Cardiac muscle cell (in vitro differentiated cells and primary cell): ENCODE results near the gene GPAT3. TPM values are rescaled to one million over a fixed set of nuclear protein-coding genes. Genes with fewer than 3 reads are reported as not detected.
A peak's percentile ranks its signal among the peaks of the same experiment; 100 is the strongest.
"Not testable (repeated sequence)": the region's sequence is repeated elsewhere in the genome, so short reads cannot be mapped to it uniquely, and the experiment has no call there.

ENCODE experiments used
- DNase-seq, 2 donors: peaks; one replicate each; pipeline versions ENCODE4 v3.0.0 to v3.0.0-alpha.2; 2010 to 2017; ENCODE audit warnings: low read depth in 1 of 2, low spot score in 1 of 2
- H3K27ac ChIP-seq: fragments of 200-600 bp; sonication (generic); 2 replicates; pipeline ENCODE4 v1.5.1; 2016
- H3K27me3 ChIP-seq: fragments of 200-600 bp; sonication (generic); 2 replicates; pipeline ENCODE4 v1.6.0; 2016; ENCODE audit warnings: control low read depth
- H3K36me3 ChIP-seq: fragments of 200-600 bp; sonication (generic); 2 replicates; pipeline ENCODE4 v1.5.1; 2016; ENCODE audit warnings: control low read depth
- H3K4me1 ChIP-seq: fragments of 200-600 bp; sonication (generic); 2 replicates; pipeline ENCODE4 v1.8.1; 2017; ENCODE audit warnings: low read depth, mild to moderate bottlenecking, mixed run types
- H3K4me3 ChIP-seq: fragments of 200-600 bp; sonication (generic); 2 replicates; pipeline ENCODE4 v1.5.1; 2016; ENCODE audit warnings: mild to moderate bottlenecking
- H3K9me3 ChIP-seq: fragments of 200-600 bp; sonication (generic); 2 replicates; pipeline ENCODE4 v1.5.1; 2017; ENCODE audit warnings: low read depth, mild to moderate bottlenecking, control low read depth
- polyA plus RNA-seq: library from polyadenylated mRNA; unstranded; fragments of >200 nt; fragmentation: Nextera tagmentation; extraction: Ambion mirVana; gene quantifications from 2 replicates; pipeline ENCODE4 v1.2.1, GENCODE V29; 2016
- total RNA-seq: library from RNA; depleted of rRNA; stranded (reverse); fragments of >200 nt; gene quantifications from 2 replicates; pipeline ENCODE4 v1.2.3, GENCODE V29; 2016
- TF ChIP-seq, protein P1 (sequence below): IDR thresholded peaks from 2 replicates; pipeline ENCODE4 v1.5.1; 2012; ENCODE audit warnings: low read depth, mild to moderate bottlenecking, low read length

The GPAT3 gene
- total and polyA plus RNA-seq, 2 experiments from 2014 or later = 2.3 to 5.1 TPM

DNA sequence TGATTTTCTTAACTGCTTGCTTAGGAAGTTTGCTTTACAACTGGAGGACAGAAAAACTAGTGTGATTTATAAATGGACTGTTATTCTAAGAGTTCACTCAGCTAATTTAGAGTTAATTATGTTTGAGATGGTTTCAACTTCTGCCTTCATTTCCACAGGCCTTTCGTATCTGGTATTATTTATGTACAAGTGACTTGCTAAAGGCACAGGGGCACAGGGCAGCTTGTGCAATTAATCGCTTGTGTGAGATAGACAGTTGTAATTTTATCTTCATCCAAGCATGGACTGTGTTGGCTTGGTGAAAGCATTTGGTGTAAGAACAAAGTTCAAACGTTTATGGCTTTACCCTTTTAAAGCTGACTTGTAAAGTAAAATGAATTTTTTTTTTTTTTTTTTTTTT, 38.3 kb downstream of the GPAT3 start:
- no peaks in the 10 kb centered on the region for H3K36me3 ChIP-seq
- no peak for DNase-seq
- no peak overlapping the region for H3K27ac ChIP-seq
- no peaks in the 10 kb centered on the region for H3K4me1 ChIP-seq
- H3K4me3 ChIP-seq = no peak overlapping the region
- no peaks in the 10 kb centered on the region for H3K9me3 ChIP-seq
- TF ChIP-seq, protein P1, sequence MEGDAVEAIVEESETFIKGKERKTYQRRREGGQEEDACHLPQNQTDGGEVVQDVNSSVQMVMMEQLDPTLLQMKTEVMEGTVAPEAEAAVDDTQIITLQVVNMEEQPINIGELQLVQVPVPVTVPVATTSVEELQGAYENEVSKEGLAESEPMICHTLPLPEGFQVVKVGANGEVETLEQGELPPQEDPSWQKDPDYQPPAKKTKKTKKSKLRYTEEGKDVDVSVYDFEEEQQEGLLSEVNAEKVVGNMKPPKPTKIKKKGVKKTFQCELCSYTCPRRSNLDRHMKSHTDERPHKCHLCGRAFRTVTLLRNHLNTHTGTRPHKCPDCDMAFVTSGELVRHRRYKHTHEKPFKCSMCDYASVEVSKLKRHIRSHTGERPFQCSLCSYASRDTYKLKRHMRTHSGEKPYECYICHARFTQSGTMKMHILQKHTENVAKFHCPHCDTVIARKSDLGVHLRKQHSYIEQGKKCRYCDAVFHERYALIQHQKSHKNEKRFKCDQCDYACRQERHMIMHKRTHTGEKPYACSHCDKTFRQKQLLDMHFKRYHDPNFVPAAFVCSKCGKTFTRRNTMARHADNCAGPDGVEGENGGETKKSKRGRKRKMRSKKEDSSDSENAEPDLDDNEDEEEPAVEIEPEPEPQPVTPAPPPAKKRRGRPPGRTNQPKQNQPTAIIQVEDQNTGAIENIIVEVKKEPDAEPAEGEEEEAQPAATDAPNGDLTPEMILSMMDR = no peak
- no peaks in the 10 kb centered on the region for H3K27me3 ChIP-seq

GRCh38 chr4:83576237-83576636, 40.3 kb downstream of the GPAT3 start:
- H3K4me3 ChIP-seq, H3K9me3 ChIP-seq, H3K27ac ChIP-seq, H3K27me3 ChIP-seq, H3K4me1 ChIP-seq, H3K36me3 ChIP-seq, DNase-seq: not testable (repeated sequence)

- Histone ChIP-seq H3K36me3 (no peaks in the 10 kb centered on the region), H3K27ac (no peak overlapping the region), H3K4me3 (no peak overlapping the region), H3K9me3 (no peaks in the 10 kb centered on the region), H3K27me3 (no peaks in the 10 kb centered on the region), H3K4me1 (no peaks in the 10 kb centered on the region)
- TF ChIP-seq, protein P1 = no peak
- DNase-seq = no peak
Measured at GRCh38 chr4:83581411-83582288, 45.7 kb downstream of the GPAT3 start.

GRCh38 chr4:83582289-83582785, 46.4 kb downstream of the GPAT3 start:
- Histone ChIP-seq H3K27ac (no peak overlapping the region), H3K27me3 (no peaks in the 10 kb centered on the region), H3K4me3 (no peak overlapping the region), H3K9me3 (no peaks in the 10 kb centered on the region), H3K4me1 (no peaks in the 10 kb centered on the region), H3K36me3 (no peaks in the 10 kb centered on the region)
- peak in 1 of 2 donors; percentile 67 for DNase-seq
- TF ChIP-seq, protein P1 = no peak

DNA sequence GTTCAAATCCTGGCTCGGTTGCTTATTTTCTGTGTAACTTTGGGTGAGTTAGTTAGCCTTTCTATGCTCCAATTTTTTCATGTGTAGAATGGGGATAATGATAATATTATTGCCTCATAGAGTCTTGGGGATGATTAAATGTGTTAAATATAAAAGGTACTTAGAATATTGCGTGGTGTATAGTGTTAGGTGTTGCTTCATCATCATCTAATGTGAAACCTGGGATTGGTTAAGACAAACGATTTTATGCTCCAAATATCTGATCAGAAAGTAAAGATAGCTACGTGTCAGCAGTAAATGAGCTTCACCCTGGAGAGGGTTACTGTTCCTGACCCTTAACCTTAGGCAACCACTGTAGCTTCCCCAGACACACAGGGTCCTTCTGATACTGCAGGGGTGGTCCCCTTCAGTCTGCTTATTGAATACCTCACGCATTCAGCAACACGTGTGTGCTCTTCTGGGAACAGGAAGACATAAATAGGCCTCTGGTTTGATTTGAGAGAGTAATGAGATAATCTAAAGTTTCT, 50.1 kb downstream of the GPAT3 start:
- Histone ChIP-seq H3K27ac (no peak overlapping the region), H3K36me3 (no peaks in the 10 kb centered on the region), H3K27me3 (no peaks in the 10 kb centered on the region), H3K9me3 (no peaks in the 10 kb centered on the region), H3K4me1 (no peaks in the 10 kb centered on the region), H3K4me3 (no peak overlapping the region)
- TF ChIP-seq, protein P1 = no peak
- no peak for DNase-seq

DNA sequence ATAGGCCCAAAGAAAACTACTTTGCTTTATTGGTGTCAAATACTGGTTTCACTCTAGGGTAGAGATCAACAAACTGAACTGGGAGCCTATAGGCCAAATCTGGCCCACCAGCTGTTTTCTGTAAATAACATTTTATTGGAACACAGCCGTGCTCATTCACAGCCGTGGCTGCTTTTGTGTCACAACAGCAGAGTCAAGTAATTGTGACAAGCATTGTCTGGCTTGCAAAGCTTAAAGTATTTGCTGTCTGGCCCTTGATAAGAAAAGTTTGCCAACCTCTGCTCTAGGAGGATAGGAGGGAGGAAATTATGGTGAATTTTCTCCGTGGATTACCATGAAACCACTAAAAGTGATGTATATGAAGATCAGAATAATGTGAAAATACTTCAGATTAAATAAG, 53.4 kb downstream of the GPAT3 start:
- no peak for DNase-seq
- H3K9me3 ChIP-seq = no peaks in the 10 kb centered on the region
- no peaks in the 10 kb centered on the region for H3K27me3 ChIP-seq
- no peak overlapping the region for H3K4me3 ChIP-seq
- TF ChIP-seq, protein P1 = no peak
- no peak overlapping the region for H3K27ac ChIP-seq
- H3K4me1 ChIP-seq = no peaks in the 10 kb centered on the region
- H3K36me3 ChIP-seq = no peaks in the 10 kb centered on the region
